A549 treated with AZD2906 at 1 μM for 4 hours (cell line): ENCODE results near the gene IQSEC2. TPM values are rescaled to one million over a fixed set of nuclear protein-coding genes. Genes with fewer than 3 reads are reported as not detected.

Experiments used
- total RNA-seq: library from RNA; stranded (reverse); fragments of 200-300 nt; extraction: Qiagen RNA extraction; gene quantifications from 5 replicates; pipeline ENCODE4 v1.2.3, GENCODE V29; 2022

The IQSEC2 gene
- 30.8 to 45.6 TPM (median 40.8 TPM) in 5 replicates for total RNA-seq

GRCh38 chrX:53281321-53281822 lies at the start of gene IQSEC2:
Gene IQSEC2, minus strand, starts transcription at chrX:53281584.

GRCh38 chrX:53224860-53225797 lies 56.3 kb downstream of the IQSEC2 start, which contains the start of gene KDM5C:
Gene KDM5C, minus strand, starts transcription at chrX:53225207. Its CDS starts 318 bp downstream, at chrX:53224889.

Other genes starting within 250 kb of the IQSEC2 start
- gene GPR173, start 232.8 kb downstream of the IQSEC2 start, total RNA-seq: 0.02 TPM in 4 of 5 replicates, not detected in the other
- gene TSPYL2, start 199.2 kb downstream of the IQSEC2 start, total RNA-seq: 27.5 to 36.1 TPM (median 32.5 TPM) in 5 replicates
- 1.3 to 1.8 TPM (median 1.7 TPM) in 5 replicates for gene KANTR, start 187.4 kb downstream of the IQSEC2 start, total RNA-seq
- gene KDM5C, start 56.4 kb downstream of the IQSEC2 start, total RNA-seq: 48.0 to 54.2 TPM (median 52.0 TPM) in 5 replicates
- gene SMC1A, start 141.1 kb upstream of the IQSEC2 start, total RNA-seq: 40.8 to 54.2 TPM (median 48.5 TPM) in 5 replicates
- gene RIBC1, start 141.3 kb upstream of the IQSEC2 start, total RNA-seq: 0.74 to 0.88 TPM (median 0.85 TPM) in 5 replicates
- gene HSD17B10, start 152.8 kb upstream of the IQSEC2 start, total RNA-seq: 165 to 197 TPM (median 193 TPM) in 5 replicates